ENCODE results near the gene SLC9C2.
"Not testable (repeated sequence)": the region's sequence is repeated elsewhere in the genome, so short reads cannot be mapped to it uniquely, and the experiment has no call there.

SLC9C2 gene

DNA sequence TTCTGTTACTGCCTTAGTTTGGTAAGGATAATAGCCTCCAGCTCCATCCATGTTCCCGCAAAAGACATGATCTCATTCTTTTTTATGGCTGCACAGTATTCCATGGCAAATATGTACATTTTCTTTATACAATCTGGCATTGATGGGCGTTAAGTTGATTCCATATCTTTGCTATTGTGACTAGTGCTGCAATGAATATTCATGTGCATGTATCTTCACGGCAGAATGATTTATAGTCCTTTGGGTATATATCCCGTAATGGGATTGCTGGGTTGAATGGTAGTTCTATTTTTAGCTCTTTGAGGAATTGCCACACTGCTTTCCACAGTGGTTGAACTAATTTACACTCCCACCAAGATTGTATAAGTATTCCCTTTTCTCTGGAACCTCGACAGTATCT is 11.7 kb downstream of the SLC9C2 start:
- not testable (repeated sequence) for H3K4me3 ChIP-seq

DNA sequence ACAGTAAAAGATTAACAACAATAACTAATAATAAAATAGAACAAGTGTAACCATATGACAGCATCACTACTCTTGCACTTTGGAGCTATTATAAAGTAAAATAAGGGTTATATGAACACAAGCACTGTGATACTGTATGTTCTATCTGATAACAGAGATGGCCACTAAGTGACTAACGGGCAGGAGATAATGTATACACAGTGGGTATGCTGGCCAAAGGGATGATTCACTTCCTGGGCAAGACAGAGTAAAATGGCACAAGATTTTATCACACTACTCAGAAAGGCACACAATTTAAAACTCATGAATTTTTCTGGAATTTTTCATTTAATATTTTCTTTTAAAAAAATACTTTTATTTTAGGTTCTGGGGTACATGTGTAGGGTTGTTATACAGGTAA is 12.3 kb downstream of the SLC9C2 start:
- Histone ChIP-seq H3K4me3 (no peak overlapping the region), H3K27ac (no peak overlapping the region)

More for the DNA sequence above, 11.7 kb downstream of the SLC9C2 start:
- not testable (repeated sequence) for H3K27ac ChIP-seq

DNA sequence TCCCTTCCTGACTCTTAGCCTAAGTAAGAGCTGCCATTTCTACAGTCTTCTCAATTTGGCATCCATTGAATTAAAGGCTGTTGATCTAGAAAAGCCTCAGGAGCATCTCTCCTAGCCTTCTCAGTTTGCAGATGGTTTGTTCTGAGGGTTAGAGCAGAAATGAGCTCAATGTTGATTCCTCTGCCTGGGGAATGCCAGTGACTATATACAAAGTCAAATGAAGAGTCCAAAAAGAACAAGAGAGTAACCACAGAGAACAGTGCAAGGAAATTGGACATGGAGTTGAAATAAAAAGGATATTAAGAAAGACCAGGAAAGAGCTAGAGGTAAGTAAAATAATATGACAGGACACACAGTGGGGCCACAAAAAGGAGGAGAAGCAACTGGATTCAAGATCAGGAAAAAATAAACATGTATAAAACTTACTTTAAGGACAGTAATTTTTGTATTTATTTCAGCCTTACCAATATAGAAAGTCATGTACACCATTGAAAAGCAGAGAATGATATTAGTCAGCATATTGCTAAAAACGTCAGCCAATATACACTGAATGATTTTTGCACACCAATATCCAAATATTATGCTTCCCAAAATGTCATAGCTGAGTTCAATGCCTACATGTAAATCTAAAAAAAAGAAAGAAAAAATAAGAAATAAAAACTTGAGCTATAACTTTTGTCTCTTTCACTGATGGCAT is 21.3 kb downstream of the SLC9C2 start:
- Histone ChIP-seq H3K4me3 (no peak overlapping the region), H3K27ac (no peak overlapping the region)

DNA sequence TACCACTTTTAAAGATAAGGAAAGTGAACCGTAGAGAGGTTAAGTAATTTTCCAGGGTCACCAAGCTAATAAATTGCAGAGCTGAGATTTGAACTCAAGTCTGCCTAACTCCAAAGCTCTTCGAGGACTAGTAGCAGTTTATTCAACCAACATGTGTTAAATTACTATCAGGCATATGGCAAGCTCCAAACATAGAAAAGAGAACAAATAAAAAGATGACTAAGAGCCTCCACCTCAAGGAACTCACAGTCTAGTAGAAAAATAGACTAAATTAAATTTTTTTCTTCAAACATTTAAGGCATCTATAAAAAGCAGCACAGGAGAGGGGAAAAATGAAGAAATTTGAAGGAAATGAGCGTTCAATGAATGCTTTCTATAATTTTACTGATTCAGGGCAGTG is 22.2 kb downstream of the SLC9C2 start:
- Histone ChIP-seq H3K4me3 (no peak overlapping the region), H3K27ac (no peak overlapping the region)

DNA sequence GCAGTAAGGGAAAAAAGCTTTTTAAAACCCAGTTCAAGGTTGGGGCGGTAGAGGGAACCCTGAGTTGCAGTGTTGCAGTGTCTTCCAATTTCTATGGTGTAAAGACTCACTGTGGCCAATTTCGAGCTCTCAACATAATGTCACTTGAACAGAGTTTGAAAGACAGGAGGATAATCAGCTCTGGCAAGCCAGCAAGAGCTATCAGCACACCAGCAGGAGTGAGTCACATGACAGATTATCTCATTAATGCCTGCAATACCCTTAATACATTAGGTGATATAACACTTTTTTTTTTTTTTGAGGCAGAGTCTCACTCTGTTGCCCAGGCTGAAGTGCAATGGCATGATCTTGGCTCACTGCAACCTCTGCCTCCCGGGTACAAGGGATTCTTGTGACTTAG is 22.8 kb downstream of the SLC9C2 start:
- H3K27ac ChIP-seq: no peak overlapping the region
- no peak overlapping the region for H3K4me3 ChIP-seq

DNA sequence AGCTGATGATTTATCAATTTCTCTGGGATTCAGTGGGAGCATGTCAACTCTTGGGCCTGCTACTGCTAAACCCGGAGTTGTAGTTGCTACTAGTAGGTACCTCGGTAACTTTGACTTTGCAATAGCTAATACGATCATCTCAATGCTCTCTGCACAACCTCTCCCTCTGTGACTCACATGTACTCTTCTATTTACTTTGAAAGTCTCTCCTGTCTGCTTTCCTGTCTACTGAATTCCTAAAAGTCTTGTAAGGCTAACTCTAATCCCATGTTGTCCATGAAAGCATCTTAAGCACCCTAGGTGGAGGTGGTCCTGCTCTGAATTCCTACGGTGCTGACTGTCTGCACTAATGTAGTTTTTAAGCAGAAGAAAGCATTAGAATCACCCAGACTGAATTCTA is 29.3 kb downstream of the SLC9C2 start:
- H3K27ac ChIP-seq: no peak overlapping the region
- no peak overlapping the region for H3K4me3 ChIP-seq

DNA sequence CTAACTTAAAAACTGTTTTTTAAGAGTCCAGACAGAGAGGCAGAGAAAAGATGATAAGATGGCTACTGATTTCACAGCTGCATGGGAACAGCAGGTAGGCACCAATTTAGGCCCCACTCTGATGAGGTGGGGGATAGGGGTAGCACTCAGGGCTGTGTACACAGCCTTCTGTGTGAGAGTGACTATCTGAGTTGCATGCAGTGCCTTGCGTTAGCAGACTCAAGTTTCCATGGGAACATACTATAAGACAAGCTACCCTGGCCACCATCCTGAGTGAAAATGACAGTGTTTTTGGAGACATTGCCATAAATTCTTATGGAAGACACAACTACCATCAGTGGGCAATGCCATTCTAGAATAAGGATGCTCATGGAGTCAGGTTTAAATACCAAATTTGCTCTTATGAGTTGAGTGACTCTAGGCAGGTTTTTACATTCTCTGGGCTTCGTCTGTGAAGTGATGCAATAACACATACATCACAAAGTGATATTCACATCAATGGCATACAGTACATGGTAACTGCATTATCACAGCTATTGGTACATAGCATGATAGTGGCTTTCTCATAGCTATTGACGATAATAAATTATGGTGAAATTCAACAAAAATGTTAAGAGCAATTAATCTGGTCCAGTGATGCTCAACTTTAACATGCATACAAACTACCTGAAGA is 30.5 kb downstream of the SLC9C2 start:
- Histone ChIP-seq H3K27ac (no peak overlapping the region), H3K4me3 (no peak overlapping the region)

DNA sequence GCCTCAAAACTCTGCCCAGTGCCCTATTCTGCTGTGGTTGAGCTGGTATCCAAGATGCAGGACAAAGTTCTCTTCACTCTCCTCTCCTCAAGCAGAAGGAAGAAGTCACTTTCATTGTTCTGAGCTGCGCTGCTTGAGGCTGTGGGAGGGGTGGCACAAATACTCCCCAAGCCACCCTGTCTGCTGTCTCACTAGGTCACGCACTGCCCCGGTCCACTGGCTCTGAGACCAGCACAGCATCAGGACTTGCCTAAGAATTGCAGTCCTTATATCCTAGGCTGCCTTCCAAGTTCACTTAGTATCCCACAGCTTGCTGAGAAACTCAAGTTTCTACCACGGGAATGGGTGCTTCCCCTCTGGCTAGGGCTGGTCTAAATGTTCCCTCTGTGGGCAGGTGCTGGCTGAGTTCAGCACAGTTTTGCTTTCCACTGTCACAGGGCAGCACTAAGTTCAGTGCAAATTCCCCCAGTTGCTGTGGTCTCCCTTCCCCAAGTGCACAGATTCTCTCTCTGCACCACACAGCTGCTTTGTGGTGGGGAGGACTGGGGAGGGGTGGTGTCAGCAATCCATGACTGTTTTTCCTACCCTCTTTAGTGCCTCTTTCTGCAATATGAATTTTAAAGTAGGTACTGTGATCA is 32.4 kb downstream of the SLC9C2 start:
- no peak overlapping the region for H3K4me3 ChIP-seq
- no peak overlapping the region for H3K27ac ChIP-seq

DNA sequence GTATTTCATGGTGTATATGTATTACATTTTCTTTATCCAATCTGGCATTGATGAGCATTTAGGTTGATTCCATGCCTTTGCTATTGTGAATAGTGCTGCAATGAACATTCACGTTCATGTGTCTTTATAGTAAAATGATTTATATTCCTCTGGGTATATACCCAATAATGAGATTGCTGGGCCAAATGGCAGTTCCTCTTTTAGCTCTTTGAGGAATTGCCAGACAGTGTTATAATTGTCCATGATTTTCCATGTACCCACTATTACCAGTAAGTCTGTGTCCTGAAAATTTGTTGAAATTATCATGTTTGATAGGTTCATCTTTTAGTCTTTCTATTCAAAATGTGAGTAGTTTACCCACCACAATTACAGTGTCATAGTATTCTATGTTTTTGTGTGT is 34.4 kb downstream of the SLC9C2 start:
- Histone ChIP-seq H3K4me3 (no peak overlapping the region), H3K27ac (no peak overlapping the region)

DNA sequence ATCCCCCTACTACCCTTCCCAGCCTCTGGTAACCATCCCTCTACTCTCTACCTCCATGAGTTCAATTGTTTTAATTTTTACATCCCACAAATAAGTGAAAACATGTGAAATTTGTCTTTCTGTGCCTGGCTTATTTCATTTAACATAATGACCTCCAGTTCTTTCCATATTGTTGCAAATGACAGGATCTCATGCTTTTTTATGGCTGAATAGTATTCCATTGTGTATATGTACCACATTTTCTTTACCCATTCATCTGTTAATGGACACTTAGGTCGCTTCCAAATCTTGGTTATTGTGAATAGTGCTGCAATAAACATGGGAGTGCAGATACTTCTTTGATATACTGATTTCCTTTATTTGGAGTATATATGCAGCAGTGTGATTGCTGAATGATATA is 39.0 kb downstream of the SLC9C2 start:
- H3K27ac ChIP-seq, H3K4me3 ChIP-seq: not testable (repeated sequence)

DNA sequence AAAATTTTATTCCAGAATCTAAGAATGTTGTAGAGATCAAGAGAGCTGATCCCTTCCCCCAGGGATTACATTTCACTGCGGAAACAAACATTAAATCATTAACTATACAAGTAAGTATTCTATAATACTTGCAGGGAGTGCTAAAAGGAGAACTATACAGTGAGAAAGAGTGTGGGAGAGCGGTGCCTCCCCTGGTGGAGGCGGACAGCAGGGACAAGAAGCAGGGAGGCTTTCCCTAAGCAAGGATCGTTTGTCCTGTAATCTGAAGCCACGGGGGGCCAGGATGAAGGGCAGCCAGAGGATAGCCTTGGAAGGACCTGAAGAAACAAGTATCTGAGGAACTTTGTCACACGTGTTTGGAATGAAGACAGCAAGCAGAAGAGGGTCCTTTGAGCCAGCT is 40.1 kb downstream of the SLC9C2 start:
- Histone ChIP-seq H3K4me3 (no peak overlapping the region), H3K27ac (no peak overlapping the region)

DNA sequence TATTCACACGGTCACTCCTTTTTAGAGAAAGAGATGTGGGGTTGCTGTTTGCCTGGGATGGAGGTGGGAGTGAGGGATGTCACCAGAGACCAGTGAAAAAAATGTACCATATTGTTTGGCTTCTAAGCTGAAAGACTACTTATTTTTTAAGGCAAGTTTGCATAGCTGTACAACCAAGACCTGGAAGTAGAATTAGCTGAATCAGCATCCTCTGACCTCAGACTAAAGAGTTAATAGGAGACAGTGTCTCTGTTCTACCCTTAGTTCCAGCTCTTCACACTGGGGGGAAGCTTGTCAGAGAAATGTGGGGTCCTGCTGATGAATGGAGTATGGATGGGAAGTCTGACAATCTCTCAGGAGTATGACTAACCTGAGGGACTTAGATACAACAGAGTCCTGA is 41.6 kb downstream of the SLC9C2 start:
- Histone ChIP-seq H3K4me3 (no peak overlapping the region), H3K27ac (no peak overlapping the region)

DNA sequence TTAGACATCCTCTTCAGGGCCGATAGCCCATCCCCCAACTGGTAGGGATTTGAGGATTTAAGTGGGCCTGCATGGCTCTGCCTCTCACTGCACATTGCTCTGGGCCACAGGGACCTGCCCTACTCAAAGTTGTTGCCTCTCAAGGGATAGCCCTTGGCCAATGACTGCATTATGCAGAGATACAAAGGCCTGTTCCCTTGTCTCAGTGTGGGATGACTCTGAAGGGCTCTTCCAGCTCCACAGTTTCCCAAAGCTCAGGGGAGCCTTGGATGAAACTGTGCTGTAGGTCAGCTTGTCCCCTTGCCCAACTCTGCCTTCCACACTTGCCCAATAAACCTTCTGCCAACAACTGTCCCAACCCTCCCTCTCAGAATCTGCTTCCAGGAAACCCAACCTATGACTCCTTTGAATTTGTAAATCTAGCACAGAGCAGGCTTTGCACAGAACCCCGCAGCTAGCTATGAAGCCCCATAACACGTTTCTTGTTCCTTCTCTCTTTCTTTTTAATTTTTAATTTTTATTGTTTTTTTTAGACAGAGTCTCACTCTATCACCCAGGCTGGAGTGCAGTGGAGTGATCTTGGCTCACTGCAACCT is 42.5 kb downstream of the SLC9C2 start:
- H3K27ac ChIP-seq: no peak overlapping the region
- H3K4me3 ChIP-seq: no peak overlapping the region

DNA sequence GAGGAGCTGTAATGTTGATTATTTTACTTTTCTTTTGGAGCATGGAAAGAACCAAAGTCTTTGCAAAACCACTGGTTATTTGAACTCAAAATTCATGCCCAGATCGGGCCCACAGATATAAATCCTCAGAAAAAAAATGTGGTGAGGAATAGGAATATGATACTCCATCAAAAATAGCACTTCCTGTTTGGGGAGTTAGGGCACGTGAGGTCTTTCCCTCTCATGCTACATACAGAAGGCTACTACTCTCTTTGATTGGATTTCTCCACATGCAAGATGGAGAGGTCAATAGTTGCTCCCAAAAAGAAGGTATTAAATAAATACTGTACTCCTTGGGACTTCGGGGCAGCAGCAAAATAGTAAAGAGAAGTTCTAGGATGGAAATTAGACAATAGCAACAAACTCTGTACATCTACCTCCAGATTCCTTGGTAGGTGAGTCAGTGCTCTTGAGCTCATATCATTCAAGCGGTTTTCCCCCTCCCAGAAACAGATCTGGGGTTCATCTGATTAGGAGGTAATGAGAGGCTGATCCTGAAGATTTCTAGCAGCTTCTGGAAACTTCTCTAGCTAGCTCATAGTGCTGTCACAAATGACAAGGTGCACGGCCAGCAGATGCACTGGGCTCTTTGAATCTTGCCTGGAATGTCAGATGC is 47.1 kb downstream of the SLC9C2 start:
- H3K27ac ChIP-seq: no peak overlapping the region
- H3K4me3 ChIP-seq: no peak overlapping the region

DNA sequence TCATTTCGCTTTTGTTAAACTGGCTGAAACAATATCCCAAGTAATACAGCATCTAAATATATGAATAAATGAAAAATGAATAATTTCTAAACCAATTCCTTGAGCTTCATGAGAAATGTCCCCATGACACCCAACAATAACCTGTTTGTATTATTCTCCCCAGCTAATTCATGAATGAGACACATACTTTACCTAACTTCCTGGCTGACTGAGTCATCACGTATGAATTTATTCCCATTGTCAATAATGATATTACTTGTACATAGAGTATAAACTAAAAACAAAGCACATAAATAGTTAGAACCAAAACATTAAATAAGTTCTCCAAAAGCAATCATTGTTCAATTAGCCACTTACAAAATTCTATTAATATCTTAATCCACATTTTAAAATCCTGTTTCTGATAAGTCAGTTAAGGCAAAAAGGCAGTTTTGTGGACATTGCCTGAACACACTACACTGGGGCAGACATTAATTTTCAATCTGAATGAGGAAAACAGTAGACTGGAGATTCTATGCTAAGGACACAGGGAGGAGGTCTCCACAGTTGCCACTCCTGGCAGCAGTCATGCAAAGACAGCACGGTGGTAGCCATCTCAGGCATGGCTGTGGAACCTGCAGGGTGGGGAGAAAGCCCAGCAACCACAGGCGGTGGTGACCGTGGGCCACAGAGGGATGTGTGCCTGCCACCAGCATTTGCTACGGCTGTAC is 48.2 kb downstream of the SLC9C2 start:
- no peak overlapping the region for H3K27ac ChIP-seq
- H3K4me3 ChIP-seq: no peak overlapping the region

DNA sequence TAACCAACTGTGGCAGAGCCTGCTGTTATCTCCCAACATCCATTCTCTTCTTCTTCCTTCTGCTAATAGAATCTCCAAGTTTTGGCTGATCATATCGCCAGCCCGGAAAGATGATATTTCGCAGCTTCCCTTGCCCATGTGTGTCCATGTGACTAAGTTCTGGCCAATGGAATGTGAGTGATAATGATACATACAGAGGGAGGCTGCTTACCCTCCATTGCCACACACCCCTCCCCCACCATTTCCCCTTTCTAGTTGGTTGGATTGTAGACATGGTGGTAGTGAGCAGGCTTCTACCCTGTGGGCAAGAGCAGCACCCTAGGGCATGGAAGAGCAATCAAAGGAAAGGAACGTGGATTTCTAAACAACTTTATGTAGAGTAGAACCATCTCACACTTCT is 48.8 kb downstream of the SLC9C2 start:
- H3K4me3 ChIP-seq: no peak overlapping the region
- H3K27ac ChIP-seq: no peak overlapping the region

DNA sequence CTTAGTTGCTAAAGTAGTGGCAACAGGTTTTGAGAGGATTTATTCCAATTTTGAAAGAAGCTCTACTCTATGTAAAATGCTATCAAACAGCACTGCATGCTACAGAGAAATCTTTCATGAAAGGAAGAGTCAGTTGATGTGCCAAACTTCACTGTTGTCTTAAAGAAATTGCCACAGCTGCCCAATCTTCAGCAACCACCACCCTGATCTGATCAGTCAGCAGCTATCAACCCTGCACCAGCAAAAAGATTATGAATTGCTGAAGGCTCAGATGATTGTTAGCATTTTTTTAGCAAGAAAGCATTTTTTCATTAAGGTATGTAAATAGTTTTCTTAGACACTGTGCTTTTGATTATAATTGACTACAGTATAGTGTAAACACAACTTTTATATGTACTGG is 49.6 kb downstream of the SLC9C2 start:
- H3K27ac ChIP-seq: no peak overlapping the region
- H3K4me3 ChIP-seq: no peak overlapping the region

DNA sequence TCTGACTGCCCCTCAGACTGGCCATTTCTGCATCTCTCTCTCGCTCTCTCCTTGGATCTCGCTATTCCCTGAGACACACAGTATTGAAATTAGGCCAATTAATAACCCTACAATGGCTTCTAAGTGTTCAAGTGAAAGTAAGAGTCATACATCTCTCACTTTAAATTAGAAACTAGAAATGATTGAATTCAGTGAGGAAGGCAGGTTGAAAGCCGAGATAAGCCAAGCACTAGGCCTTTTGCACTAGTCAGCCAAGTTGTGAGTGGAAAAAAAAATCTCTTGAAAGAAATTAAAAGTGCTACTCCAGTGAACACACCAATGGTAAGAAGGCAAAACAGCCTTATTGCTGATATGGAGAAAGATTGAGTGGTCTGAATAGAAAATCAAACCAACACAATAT is 51.2 kb downstream of the SLC9C2 start:
- Histone ChIP-seq H3K27ac (peak overlapping the region in 2 of 21 experiments; percentile 17 to 42), H3K4me3 (no peak overlapping the region)

DNA sequence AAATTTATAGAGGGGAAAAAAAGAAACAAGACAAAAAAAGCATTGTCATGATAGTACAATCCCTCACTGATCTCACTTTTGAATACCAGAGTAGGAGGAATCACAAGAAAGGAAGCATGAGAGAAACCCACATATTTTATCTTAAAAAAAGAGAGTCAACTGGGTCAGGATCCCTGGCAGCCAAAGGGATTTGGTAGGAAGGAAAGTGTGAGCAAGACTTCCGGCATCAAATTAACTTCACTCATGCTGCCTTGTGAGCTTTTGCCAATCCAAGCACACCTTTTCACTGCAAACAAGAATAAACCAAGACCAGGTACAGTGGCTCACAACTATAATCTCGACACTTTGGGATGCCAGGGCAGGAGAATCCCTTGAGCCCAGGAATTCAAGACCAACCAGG is 53.1 kb downstream of the SLC9C2 start:
- no peak overlapping the region for H3K27ac ChIP-seq
- no peak overlapping the region for H3K4me3 ChIP-seq

DNA sequence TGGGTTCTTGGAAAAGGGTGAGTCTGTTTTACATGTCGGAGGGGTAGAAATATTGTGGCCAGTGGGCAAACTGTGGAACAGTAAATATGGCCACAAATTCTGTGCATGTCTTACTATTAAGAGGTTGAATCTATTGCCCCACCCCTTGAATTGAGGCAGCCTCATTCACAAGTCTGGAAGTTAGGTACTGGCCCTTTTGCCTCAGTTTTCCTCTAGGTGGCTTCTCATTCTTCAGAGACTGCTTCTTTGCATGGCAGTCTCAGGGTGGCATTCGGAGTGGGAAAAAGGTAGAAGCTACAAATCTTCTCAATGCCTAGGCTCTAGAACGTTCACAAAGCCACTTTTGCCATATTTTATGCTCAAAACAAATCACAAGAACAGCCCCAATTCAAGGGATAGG is 57.2 kb downstream of the SLC9C2 start:
- no peak overlapping the region for H3K4me3 ChIP-seq

More for the DNA sequence above, 57.2 kb downstream of the SLC9C2 start:
- no peak overlapping the region for H3K27ac ChIP-seq
